Panc1 (cell line): Measurements from ENCODE around the gene CARMIL1. TPM values are rescaled to one million over a fixed set of nuclear protein-coding genes. Genes with fewer than 3 reads are reported as not detected.

Experiments
- ATAC-seq: fragments of 200-7000 bp; cut with Tn5 transposase; 2 replicates; pipeline ENCODE4 v1.9.1; 2020; ENCODE audit warnings: mild to moderate bottlenecking, moderate library complexity
- BruUV-seq: library from RNA; stranded (reverse); fragments of 400-500 nt; replicated peaks from 2 replicates; lab custom pipeline; 2021; lab: Mats Ljungman, UMichigan
- CTCF ChIA-PET: fragments of 300-600 bp; sonication (Branson Sonifier 250); formaldehyde crosslinking; loops from one replicate; lab custom pipeline; 2022; ENCODE audit warnings: antibody characterized with exemption; lab: Charles Lee
- POLR2A ChIA-PET: fragments of 300-600 bp; sonication (Branson Sonifier 250); formaldehyde crosslinking; loops from one replicate; lab custom pipeline; 2022; ENCODE audit warnings: antibody characterized with exemption; lab: Charles Lee
- DNase-seq: peaks from one replicate; pipeline ENCODE4 v3.0.0-alpha.2; 2010; ENCODE audit warnings: low read depth, low spot score
- H3K27ac ChIP-seq: 2 replicates; pipeline ENCODE4 v1.5.1; 2011; ENCODE audit warnings: mild to moderate bottlenecking, low read length, inconsistent platforms
- H3K27me3 ChIP-seq: fragments of 200-500 bp; sonication (Bioruptor generic); 2 replicates; pipeline ENCODE4 v1.6.0; 2014; ENCODE audit warnings: low read length, inconsistent platforms; ENCODE audit not compliant: control insufficient read depth, insufficient read depth
- H3K36me3 ChIP-seq: fragments of 200-500 bp; sonication (Bioruptor generic); 2 replicates; pipeline ENCODE4 v1.5.1; 2014; ENCODE audit warnings: inconsistent platforms, mild to moderate bottlenecking, low read length, moderate library complexity; ENCODE audit not compliant: control insufficient read depth, insufficient read depth
- H3K4me1 ChIP-seq: 2 replicates; pipeline ENCODE4 v1.5.1; 2011; ENCODE audit warnings: inconsistent platforms, mild to moderate bottlenecking, low read length, moderate library complexity; ENCODE audit not compliant: control insufficient read depth, insufficient read depth
- H3K4me3 ChIP-seq, 2 experiments: 2 replicates each; pipeline ENCODE4 v1.5.1; 2011 to 2012; ENCODE audit warnings: low read depth in 2 of 2, low read length in 2 of 2, mild to moderate bottlenecking in 2 of 2, inconsistent platforms in 1 of 2, moderate library complexity in 1 of 2
- H3K9me3 ChIP-seq: fragments of 200-500 bp; sonication (Bioruptor generic); 2 replicates; pipeline ENCODE4 v1.5.1; 2014; ENCODE audit warnings: low read depth, mild to moderate bottlenecking, inconsistent platforms, low read length, moderate library complexity; ENCODE audit not compliant: control insufficient read depth, insufficient read depth
- CTCF ChIP-seq: fragments of 450-650 bp; IDR thresholded peaks from 2 replicates; pipeline ENCODE4 v1.5.1; 2017; ENCODE audit warnings: mild to moderate bottlenecking
- POLR2AphosphoS5 ChIP-seq: IDR thresholded peaks from 2 replicates; pipeline ENCODE4 v1.6.1; 2012; ENCODE audit warnings: mild to moderate bottlenecking, low read depth, low read length, moderate library complexity
- SIN3A ChIP-seq: IDR thresholded peaks from 2 replicates; pipeline ENCODE4 v1.6.1; 2012; ENCODE audit warnings: low read depth, mild to moderate bottlenecking, low read length, moderate library complexity, borderline replicate concordance; ENCODE audit not compliant: insufficient read depth
- TCF7L2 ChIP-seq: IDR thresholded peaks from 2 replicates; pipeline ENCODE4 v1.6.1; 2011; ENCODE audit warnings: mild to moderate bottlenecking, low read depth, low read length, inconsistent platforms
- in situ Hi-C: cut with HindIII; loops from 2 replicates; pipeline ENCODE4 v1.10.0; 2016; ENCODE audit warnings: low sequenced_read_pairs, low pct_unique_long_range_greater_than_20kb
- intact Hi-C: fragments of 100-400 bp; cut with micrococcal nuclease; formaldehyde crosslinking; loops from one replicate; pipeline ENCODE4 v1.10.0; 2022; ENCODE audit not compliant: unreplicated experiment
- total RNA-seq: library from RNA; stranded (reverse); gene quantifications from one replicate; pipeline ENCODE4 v1.2.1, GENCODE V29; 2021; ENCODE audit not compliant: unreplicated experiment
- TF ChIP-seq, protein P1 (sequence below), 2 experiments: IDR thresholded peaks; 2 replicates each; pipeline ENCODE4 v1.6.1; 2011 to 2012; ENCODE audit warnings: low read depth in 2 of 2, control low read depth in 1 of 2, low read length in 1 of 2, mild to moderate bottlenecking in 1 of 2, moderate library complexity in 1 of 2; ENCODE audit not compliant: insufficient read depth in 1 of 2

CARMIL1 gene
- total RNA-seq, 1 experiment from 2014 or later = 4.0 TPM

GRCh38 chr6:25639653-25640052 is 360.5 kb downstream of the CARMIL1 start:
- ChIA-PET POLR2A (no interaction called here), CTCF (no interaction called here)
- no TSS peak for BruUV-seq
- no peak for TF ChIP-seq TCF7L2
- TF ChIP-seq, protein P1, sequence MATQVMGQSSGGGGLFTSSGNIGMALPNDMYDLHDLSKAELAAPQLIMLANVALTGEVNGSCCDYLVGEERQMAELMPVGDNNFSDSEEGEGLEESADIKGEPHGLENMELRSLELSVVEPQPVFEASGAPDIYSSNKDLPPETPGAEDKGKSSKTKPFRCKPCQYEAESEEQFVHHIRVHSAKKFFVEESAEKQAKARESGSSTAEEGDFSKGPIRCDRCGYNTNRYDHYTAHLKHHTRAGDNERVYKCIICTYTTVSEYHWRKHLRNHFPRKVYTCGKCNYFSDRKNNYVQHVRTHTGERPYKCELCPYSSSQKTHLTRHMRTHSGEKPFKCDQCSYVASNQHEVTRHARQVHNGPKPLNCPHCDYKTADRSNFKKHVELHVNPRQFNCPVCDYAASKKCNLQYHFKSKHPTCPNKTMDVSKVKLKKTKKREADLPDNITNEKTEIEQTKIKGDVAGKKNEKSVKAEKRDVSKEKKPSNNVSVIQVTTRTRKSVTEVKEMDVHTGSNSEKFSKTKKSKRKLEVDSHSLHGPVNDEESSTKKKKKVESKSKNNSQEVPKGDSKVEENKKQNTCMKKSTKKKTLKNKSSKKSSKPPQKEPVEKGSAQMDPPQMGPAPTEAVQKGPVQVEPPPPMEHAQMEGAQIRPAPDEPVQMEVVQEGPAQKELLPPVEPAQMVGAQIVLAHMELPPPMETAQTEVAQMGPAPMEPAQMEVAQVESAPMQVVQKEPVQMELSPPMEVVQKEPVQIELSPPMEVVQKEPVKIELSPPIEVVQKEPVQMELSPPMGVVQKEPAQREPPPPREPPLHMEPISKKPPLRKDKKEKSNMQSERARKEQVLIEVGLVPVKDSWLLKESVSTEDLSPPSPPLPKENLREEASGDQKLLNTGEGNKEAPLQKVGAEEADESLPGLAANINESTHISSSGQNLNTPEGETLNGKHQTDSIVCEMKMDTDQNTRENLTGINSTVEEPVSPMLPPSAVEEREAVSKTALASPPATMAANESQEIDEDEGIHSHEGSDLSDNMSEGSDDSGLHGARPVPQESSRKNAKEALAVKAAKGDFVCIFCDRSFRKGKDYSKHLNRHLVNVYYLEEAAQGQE (IDR thresholded peaks at IDR 0.05; ENCODE audit: insufficient read depth in 1 of 2, low read depth in 2 of 2, low read length in 1 of 2) = no peak
- TF ChIP-seq SIN3A = no peak
- no peak for TF ChIP-seq POLR2AphosphoS5
- TF ChIP-seq CTCF = no peak
- no peaks in the 10 kb centered on the region for H3K4me1 ChIP-seq
- H3K9me3 ChIP-seq = no peaks in the 10 kb centered on the region
- no peaks in the 10 kb centered on the region for H3K36me3 ChIP-seq
- DNase-seq (no peak), ATAC-seq (no peak)
- no peak overlapping the region for H3K4me3 ChIP-seq
- in situ Hi-C loops = no loop called here
- intact Hi-C loops = no loop called here
- H3K27ac ChIP-seq = no peak overlapping the region
- H3K27me3 ChIP-seq = peaks cover 2% of the 10 kb centered on the region; the same call in 1 of the 2 replicates

DNA sequence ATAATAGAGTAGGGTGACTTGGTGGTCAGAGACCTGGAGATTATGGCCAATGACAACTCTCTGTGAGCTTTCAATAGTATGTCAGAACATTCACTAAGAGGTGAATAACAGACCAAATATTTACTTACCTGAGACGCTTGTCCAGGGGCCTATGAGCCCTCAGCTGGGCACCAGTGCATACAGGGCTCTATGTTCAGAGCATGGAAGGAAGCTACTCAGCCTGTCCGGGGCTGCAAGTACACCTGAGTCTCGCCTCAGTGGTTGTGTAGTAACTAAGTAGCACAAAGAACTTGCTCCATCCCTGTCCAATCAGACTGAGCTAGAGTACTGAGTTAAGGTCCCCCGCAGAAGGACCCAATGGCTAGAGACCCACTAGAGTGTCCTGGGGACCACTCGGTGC is 361.3 kb downstream of the CARMIL1 start:
- H3K27me3 ChIP-seq = peaks cover 2% of the 10 kb centered on the region; the same call in 1 of the 2 replicates
- POLR2A ChIA-PET = no interaction called here
- in situ Hi-C loops = no loop called here

More for the DNA sequence above, 361.3 kb downstream of the CARMIL1 start:
- intact Hi-C loops = no loop called here
- no peaks in the 10 kb centered on the region for H3K36me3 ChIP-seq
- no peaks in the 10 kb centered on the region for H3K4me1 ChIP-seq
- BruUV-seq = no TSS peak
- CTCF ChIA-PET = no interaction called here
- no peaks in the 10 kb centered on the region for H3K9me3 ChIP-seq
- H3K4me3 ChIP-seq = no peak overlapping the region
- TF ChIP-seq SIN3A (no peak), POLR2AphosphoS5 (no peak), CTCF (no peak), TCF7L2 (no peak)
- TF ChIP-seq, protein P1 (IDR thresholded peaks at IDR 0.05; ENCODE audit: insufficient read depth in 1 of 2, low read depth in 2 of 2, low read length in 1 of 2) = no peak
- ATAC-seq = no peak
- no peak for DNase-seq
- H3K27ac ChIP-seq = no peak overlapping the region
